SK-N-SH treated with all-trans-retinoic acid at 6 μM for 48 hours (cell line): ENCODE data around the gene AKAP13.

Source experiments
- ARNTL ChIP-seq: fragments of 450-650 bp; formaldehyde crosslinking; IDR thresholded peaks from 2 replicates; pipeline ENCODE4 v1.5.0; 2020; ENCODE audit warnings: low read depth, mild to moderate bottlenecking, moderate library complexity, borderline replicate concordance
- CREB5 ChIP-seq: fragments of 250-450 bp; sonication (Bioruptor Pico); IDR thresholded peaks from 2 replicates; pipeline ENCODE4 v1.5.1; 2020; ENCODE audit warnings: low read depth, mild to moderate bottlenecking, moderate library complexity
- PATZ1 ChIP-seq: fragments of 250-450 bp; sonication (Bioruptor Pico); IDR thresholded peaks from 2 replicates; pipeline ENCODE4 v1.8.0; 2020; ENCODE audit warnings: mild to moderate bottlenecking, moderate library complexity, borderline replicate concordance
- ZNF8 ChIP-seq: fragments of 450-650 bp; formaldehyde crosslinking; IDR thresholded peaks from 2 replicates; pipeline ENCODE4 v1.5.0; 2020; ENCODE audit warnings: mild to moderate bottlenecking, moderate library complexity

DNA sequence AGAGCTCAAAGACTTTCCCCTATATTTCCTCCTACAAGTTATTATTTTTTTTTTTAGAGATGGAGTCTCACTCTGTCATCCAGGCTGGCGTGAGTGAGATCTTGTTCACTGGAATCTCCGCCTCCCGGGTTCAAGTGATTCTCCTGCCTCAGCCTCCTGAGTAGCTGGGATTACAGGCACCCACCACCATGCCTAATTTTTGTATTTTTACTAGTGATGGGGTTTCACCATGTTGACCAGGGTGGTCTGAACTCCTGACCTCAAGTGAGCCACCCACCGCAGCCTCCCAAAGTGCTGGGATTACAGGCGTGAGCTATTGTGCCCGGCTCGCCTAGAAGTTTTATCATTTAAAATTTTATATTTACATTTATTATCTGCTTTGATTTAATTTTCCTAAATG is 5.9 kb downstream of the AKAP13 start:
- no peak for TF ChIP-seq CREB5 (CRISPR knock-in tag)
- no peak for TF ChIP-seq PATZ1
- no peak for TF ChIP-seq ZNF8 (CRISPR knock-in tag)
- TF ChIP-seq ARNTL (CRISPR knock-in tag), result no peak
